Heart right ventricle (tissue), 16 donors: ENCODE data around the gene VARS2. TPM values are rescaled to one million over a fixed set of nuclear protein-coding genes. Genes with fewer than 3 reads are reported as not detected.

Source experiments
- ATAC-seq, 8 donors: fragments of 200-7000 bp; cut with Tn5 transposase; one replicate each; pipeline ENCODE4 v1.9.1; 2020; ENCODE audit warnings: mild to moderate bottlenecking in 8 of 8, moderate library complexity in 8 of 8, moderate number of reproducible peaks in 1 of 8
- DNase-seq, 2 donors: peaks; one replicate each; pipeline ENCODE4 v3.0.0-alpha.2; 2020
- H3K27ac ChIP-seq, 10 donors: fragments of 200-600 bp; sonication (generic) in 2 of 10; one replicate each; pipeline versions ENCODE4 v1.5.0 to v1.8.0; 2020 to 2022; ENCODE audit warnings: mild to moderate bottlenecking in 3 of 10
- H3K27me3 ChIP-seq, 7 donors: fragments of 200-600 bp; one replicate each; pipeline ENCODE4 v1.8.0; 2021 to 2022; ENCODE audit warnings: mild to moderate bottlenecking in 2 of 7
- H3K36me3 ChIP-seq, 9 donors: fragments of 200-600 bp; sonication (generic) in 1 of 9; one replicate each; pipeline versions ENCODE4 v1.5.0 to v1.8.0; 2020 to 2022; ENCODE audit warnings: mild to moderate bottlenecking in 2 of 9
- H3K4me1 ChIP-seq, 9 donors: fragments of 200-600 bp; sonication (generic) in 1 of 9; one replicate each; pipeline versions ENCODE4 v1.5.0 to v1.8.0; 2020 to 2022; ENCODE audit warnings: mild to moderate bottlenecking in 4 of 9
- H3K4me3 ChIP-seq, 10 donors: fragments of 200-600 bp; sonication (generic) in 2 of 10; one replicate each; pipeline versions ENCODE4 v1.5.0 to v1.8.0; 2020 to 2022; ENCODE audit warnings: mild to moderate bottlenecking in 7 of 10, moderate library complexity in 2 of 10
- H3K9me3 ChIP-seq, 11 donors: fragments of 200-600 bp in 10 of 11; sonication (generic) in 2 of 11; one replicate each; pipeline versions ENCODE4 v1.5.0 to v1.8.0; 2013 to 2022; ENCODE audit warnings: mild to moderate bottlenecking in 2 of 11, control low read depth in 1 of 11, moderate library complexity in 1 of 11
- CTCF ChIP-seq, 9 donors: fragments of 200-600 bp; sonication (generic) in 2 of 9; IDR thresholded peaks; one replicate each; pipeline versions ENCODE4 v1.5.0 to v1.8.0; 2021 to 2022; ENCODE audit warnings: antibody characterized with exemption in 9 of 9, mild to moderate bottlenecking in 5 of 9, moderate library complexity in 1 of 9
- whole genome bisulfite sequencing, 2 donors: extraction: QIAGEN DNeasy Blood & Tissue Kit; methylation state at CpG; one replicate each; pipeline ENCODE4 v1.1.7; 2013; ENCODE audit warnings: inconsistent platforms in 1 of 2; 5-methylcytosine and 5-hydroxymethylcytosine counted together
- intact Hi-C, 10 donors: fragments of 100-400 bp; cut with DNase I; formaldehyde crosslinking; loops; one replicate each; pipeline versions ENCODE4 v1.11.1 to v1.14.2; 2022
- polyA plus RNA-seq, 2 donors: library from polyadenylated mRNA; stranded (reverse); fragments of 200-250 nt; gene quantifications; one replicate each; pipeline ENCODE4 v1.2.3, GENCODE V29; 2013
- total RNA-seq, 10 donors: library from RNA; stranded (reverse); fragmentation: NEBNext Ultra II Directional in 3 of 10; extraction: Animal tissue kit (Norgen Biotek cat#: 25700) in 3 of 10; gene quantifications; one replicate each; pipeline versions ENCODE4 v1.2.1 to v1.2.4, GENCODE V29; 2021 to 2023
- donor health status: Arrhythmogenic right ventricular cardiomyopathy.
- donor health status: ischemic (EF 13 %, LVEDD 7.1; RV severe dilation, severe dysfunction).
- donor health status: healthy with polysubstance abuse.
- donor health status: DM: no; HTN: yes; CAD: no.
- donor health status: DM: no; HTN: no; CAD: no.
- donor health status: ischemic (EF 25% LVEDD 6.9; RV normal size, moderate dysfunction).
- donor health status: ischemic (EF 25% LVEDD 5.7; RV mildly dilated, moderate dysfunction).
- donor health status: healthy.
- donor health status: DM: yes; HTN: yes; CAD: no.
- donor health status: Ischemic cardiomyopathy.
- donor health status: ischemic (EF 35%, LVEDD 5.7; RV mildly dilated, moderate dysfunction).
- donor health status: nonischemic (EF 11% LVEDD 7.7; RV severe dilation, severe dysfunction).
- donor health status: DM: yes; HTN: yes; CAD: no.
- donor health status: PGD.
- donor health status: ischemic (EF 29% LVEDD 5.4; RV normal size, mild dysfunction).
- donor health status: nonischemic (EF 23%, LVEDD 6.1; RV moderate dilation, normal function).

Gene VARS2
- total and polyA plus RNA-seq, 12 donors: 9.3 to 28.4 (median 22.5) TPM

- 84 to 86% methylated on average over 10 of the region's 10 CpGs for WGBS, 2 donors
- H3K4me3 ChIP-seq: no peak overlapping the region
- peaks cover 0 to 3% (median 0%) of the 10 kb centered on the region in 9 donors for H3K4me1 ChIP-seq
- intact Hi-C loops: no loop called here
- H3K27me3 ChIP-seq: no peaks in the 10 kb centered on the region
- no peak overlapping the region for H3K27ac ChIP-seq
- TF ChIP-seq CTCF (IDR thresholded peaks at IDR 0.05): no peak
- no peaks in the 10 kb centered on the region for H3K9me3 ChIP-seq
- H3K36me3 ChIP-seq: peaks cover 0 to 95% (median 37%) of the 10 kb centered on the region in 9 donors
- ATAC-seq (no peak), DNase-seq (no peak)
Measured at GRCh38 chr6:30895343-30895742, 18.7 kb upstream of the VARS2 start.

GRCh38 chr6:30896541-30896940 is 17.5 kb upstream of the VARS2 start:
- Histone ChIP-seq H3K27me3 (no peaks in the 10 kb centered on the region), H3K4me1 (no peaks in the 10 kb centered on the region), H3K36me3 (peaks cover 0 to 88% (median 37%) of the 10 kb centered on the region in 9 donors), H3K27ac (no peak overlapping the region), H3K9me3 (no peaks in the 10 kb centered on the region), H3K4me3 (no peak overlapping the region)
- intact Hi-C loops: no loop called here
- DNase-seq: no peak
- no peak for ATAC-seq
- TF ChIP-seq CTCF (IDR thresholded peaks at IDR 0.05): no peak
- 96 to 97% methylated on average over 13 of the region's 13 CpGs for WGBS, 2 donors

GRCh38 chr6:30897882-30898281 is 16.2 kb upstream of the VARS2 start:
- intact Hi-C loops: no loop called here
- peaks cover 0 to 74% (median 27%) of the 10 kb centered on the region in 9 donors for H3K36me3 ChIP-seq
- H3K27ac ChIP-seq: no peak overlapping the region
- peak in 1 of 8 donors; percentile 11 for ATAC-seq
- no peaks in the 10 kb centered on the region for H3K27me3 ChIP-seq
- 88 to 90% methylated on average over 16 of the region's 16 CpGs for WGBS, 2 donors
- DNase-seq: no peak
- no peaks in the 10 kb centered on the region for H3K4me1 ChIP-seq
- TF ChIP-seq CTCF (IDR thresholded peaks at IDR 0.05): no peak
- no peak overlapping the region for H3K4me3 ChIP-seq
- H3K9me3 ChIP-seq: no peaks in the 10 kb centered on the region

GRCh38 chr6:30898750-30899360 is 15.2 kb upstream of the VARS2 start:
- DNase-seq (no peak), ATAC-seq (no peak)
- Histone ChIP-seq H3K4me1 (no peaks in the 10 kb centered on the region), H3K9me3 (no peaks in the 10 kb centered on the region), H3K4me3 (no peak overlapping the region), H3K27ac (no peak overlapping the region), H3K36me3 (peaks cover 0 to 65% (median 20%) of the 10 kb centered on the region in 9 donors), H3K27me3 (no peaks in the 10 kb centered on the region)
- intact Hi-C loops: no loop called here
- TF ChIP-seq CTCF (IDR thresholded peaks at IDR 0.05): no peak
- WGBS, 2 donors: 75 to 79% methylated on average over 23 of the region's 23 CpGs
